Stimulated activated CD4-positive, alpha-beta T cell treated with anti-CD3 and anti-CD28 coated beads, Interleukin-12 subunit alpha, Interleukin-12 subunit beta, amount 100 ng/mL, for 4 hours (primary cell): ENCODE measurements around the gene BCAS1.
"Not testable (repeated sequence)": the region's sequence is repeated elsewhere in the genome, so short reads cannot be mapped to it uniquely, and the experiment has no call there.

ENCODE experiments used
- DNase-seq: peaks from one replicate; pipeline ENCODE4 v3.0.0-alpha.2; 2020

Gene BCAS1

GRCh38 chr20:54015496-54015895 is 54.9 kb downstream of the BCAS1 start:
- no peak for DNase-seq

DNA sequence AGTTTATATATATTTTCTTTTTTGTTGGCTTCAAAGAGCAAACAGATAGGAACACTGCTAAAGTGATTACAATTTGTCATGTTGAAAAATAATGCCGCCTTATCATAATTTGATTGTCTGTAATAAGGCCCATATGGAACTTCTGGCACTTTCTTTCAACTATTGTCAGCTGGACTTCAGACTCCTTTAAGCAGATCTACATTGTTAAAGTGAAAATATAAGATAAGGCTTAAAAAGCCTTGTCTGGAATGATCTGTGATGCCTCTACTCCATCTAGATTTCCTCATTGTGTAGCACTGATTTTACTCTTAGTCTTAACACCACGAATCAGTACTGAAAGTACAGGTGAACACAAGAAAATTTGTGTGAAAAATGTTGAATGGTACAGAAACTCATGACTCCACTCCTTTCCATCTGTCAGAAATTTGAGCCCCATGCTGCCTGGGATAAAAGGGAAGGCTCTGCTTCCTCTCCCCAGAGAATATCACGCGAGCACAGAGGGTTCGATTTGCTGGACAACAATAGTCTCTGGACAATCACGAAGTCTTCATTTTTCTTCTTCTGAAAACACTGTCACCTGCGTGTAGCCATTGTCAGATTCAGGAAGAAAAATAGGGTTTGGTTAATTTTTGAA is 56.0 kb downstream of the BCAS1 start:
- DNase-seq: no peak

- no peak for DNase-seq
Measured at GRCh38 chr20:54013471-54013870, 56.9 kb downstream of the BCAS1 start.

DNA sequence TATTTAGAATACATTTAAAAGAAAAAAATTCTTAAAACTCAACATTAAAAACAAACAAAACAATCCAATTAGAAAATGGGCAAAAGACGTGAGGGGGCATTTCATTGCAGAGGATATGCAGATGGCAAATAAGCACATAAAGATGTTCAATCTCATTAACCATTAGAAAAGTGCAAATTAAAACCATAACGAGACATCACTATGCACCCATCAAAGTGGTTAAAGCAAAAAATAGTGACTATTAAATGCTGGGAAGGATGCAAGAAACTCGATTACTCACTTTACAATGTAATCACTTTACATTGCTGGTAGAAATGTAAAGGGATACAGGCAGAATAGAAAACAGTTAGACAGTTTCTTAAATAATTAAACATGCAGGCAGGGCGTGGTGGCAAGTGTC is 59.0 kb downstream of the BCAS1 start:
- no peak for DNase-seq

DNA sequence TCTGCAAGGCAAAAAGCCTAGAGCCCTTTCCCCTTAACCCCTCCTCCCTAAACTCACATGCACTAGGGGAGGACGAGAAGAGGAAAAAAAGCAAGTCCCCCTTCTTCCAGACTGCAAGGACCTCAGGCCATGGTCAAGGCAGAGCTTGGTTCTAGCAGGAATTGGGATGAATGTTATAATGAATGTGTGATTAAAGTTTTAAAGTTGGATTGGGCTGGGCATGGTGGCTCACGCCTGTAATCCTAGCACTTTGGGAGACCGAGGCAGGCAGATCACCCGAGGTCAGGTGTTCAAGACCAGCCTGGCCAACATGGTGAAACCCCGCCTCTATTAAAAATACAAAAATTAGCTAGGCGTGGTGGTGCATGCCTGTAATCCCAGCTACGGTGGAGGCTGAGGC is 64.2 kb downstream of the BCAS1 start:
- not testable (repeated sequence) for DNase-seq

- no peak for DNase-seq
Measured at GRCh38 chr20:54005524-54005923, 64.9 kb downstream of the BCAS1 start.

- no peak for DNase-seq
Measured at GRCh38 chr20:54004445-54004844, 65.9 kb downstream of the BCAS1 start.

- no peak for DNase-seq
Measured at GRCh38 chr20:54002741-54003140, 67.7 kb downstream of the BCAS1 start.

DNA sequence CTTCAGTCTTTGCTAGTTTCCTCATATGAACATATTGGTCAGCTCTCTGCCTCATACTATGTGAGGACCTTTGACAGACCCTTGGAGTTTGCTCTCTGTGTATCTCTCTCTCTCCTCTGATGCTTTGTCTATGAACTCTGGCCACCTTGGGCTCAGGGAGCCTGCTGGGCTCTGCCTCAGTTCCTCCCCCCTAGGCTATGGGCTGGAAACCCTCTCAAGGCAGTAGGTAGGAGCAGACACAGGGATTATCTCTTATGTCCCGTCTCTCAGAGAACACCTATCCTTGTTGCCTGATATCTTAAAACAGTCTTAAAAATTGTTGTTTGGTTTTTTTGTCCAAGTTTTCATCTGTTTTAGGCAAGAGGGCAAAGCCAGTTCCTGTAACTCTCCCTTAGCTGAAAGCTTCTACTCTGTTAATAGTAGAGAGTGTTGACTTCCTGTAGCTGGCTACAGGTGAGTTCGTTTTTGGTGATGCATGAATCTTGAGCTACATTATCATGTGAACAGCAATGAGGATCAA is 68.3 kb downstream of the BCAS1 start:
- no peak for DNase-seq

GRCh38 chr20:54000914-54001313 is 69.5 kb downstream of the BCAS1 start:
- no peak for DNase-seq

DNA sequence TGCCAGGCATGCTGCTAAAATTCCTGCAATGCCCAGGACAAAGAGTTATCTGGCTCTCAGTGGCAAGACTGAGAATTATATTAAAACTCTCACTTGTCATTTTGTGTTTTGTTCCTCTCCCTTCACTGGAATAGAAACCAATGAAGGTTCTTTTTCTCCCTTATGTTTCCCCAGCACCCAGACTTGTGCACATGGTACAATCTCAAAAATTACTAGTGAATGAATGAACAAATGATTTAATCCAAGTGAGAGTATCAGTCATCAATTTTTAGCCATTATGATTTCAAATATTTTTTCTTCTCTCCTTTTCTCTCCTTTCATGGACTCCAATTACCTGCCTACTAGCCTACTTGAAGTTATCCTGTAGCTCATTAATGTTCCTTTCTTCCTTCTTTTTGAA is 70.1 kb downstream of the BCAS1 start:
- no peak for DNase-seq

DNA sequence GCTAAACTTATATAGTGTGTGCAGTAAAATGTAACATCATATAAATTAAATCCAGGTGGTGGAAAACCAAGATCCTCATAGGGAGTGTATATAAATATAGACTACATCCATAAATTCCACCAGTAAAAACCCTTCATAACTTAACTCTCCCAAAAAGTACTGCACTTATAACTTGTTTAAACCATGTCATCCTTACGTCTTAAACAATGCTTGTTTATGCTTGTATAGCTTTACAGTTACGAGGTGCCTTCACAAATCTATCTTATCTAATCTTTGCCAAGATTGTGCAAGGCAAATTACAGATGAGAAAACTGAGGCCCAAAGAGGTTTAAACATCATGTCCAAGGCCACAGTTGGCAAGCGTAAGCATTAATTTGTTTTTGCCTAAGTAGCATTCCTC is 71.3 kb downstream of the BCAS1 start:
- no peak for DNase-seq

DNA sequence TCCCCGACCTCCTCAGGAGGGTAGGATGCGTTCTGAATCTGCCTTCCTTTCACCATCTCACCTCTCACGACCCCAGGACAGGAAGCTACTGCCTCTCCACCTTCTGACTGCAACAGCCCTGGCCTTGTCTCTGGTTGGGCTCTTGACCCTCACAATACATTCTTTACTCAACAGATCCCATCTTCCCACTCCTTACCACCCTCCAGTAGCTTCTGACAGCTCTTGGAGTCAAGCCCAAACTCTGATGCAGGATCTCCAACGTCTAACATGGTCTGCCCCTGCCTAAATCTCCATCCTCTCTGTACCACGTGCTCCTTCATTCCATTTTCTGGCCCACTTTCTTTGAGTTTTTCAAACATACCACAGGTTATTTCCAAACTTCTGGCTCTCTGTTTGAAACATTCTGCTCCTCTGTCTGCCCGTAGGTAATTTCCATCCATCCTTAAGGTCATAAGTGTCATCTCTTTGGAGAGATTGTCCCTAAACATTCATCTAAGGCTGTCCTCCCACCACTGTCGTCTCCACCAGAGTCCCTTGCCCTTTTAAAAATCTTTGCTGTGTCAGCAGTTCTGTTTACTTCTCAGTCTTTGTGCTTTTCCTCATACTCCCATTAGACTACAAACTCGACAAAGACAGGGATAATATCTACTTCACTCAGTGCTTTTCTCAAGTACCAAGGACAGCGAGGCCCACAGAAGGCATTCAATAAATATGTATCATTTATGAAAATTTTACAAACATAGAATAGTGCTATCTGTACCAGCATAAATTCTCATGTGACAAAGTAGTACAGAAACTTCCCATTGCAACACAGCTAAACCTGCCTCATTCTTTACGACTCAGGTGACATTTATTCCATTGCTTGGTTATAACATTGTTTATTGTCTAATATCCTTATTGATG is 73.6 kb downstream of the BCAS1 start:
- DNase-seq: no peak

- DNase-seq: no peak
Measured at GRCh38 chr20:53995949-53996348, 74.4 kb downstream of the BCAS1 start.

DNA sequence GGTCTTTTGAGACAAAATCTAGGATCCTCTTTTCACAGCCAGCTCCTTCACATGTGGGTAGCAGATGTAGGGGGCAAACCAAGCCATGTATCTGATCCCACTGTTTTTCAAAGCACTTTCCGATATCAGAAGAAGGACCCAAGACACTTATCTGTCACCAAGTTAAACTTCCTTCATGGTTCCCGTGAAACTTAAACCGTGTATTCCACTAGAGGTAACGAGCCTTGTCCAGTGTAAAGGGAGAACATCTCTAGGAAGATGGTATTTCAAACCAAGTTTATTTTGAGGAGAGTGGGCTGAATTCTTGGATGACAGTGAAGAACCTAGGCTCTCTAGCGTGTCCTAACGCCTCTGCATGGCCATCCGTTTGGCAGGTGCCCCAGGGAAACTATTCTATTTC is 76.3 kb downstream of the BCAS1 start:
- no peak for DNase-seq

DNA sequence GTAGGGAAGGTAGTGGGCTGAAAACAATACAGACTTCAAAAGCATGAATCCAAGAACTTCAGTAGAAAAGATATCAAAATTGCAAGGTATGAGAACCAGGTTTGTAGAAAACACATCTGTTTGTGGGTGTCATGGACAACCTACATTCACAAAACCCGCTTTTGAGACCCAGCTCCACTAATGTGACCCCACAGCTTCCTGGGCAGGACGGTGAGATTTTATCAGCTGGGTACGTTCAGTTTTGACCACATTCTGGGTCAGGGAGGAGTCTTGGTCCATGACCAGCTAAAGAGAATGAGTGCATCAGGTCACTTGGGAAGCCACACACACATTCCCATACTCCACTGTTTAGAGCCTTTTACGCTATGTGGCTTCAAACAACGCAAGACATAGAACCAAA is 77.1 kb downstream of the BCAS1 start:
- DNase-seq: no peak

GRCh38 chr20:53990768-53991450 is 79.5 kb downstream of the BCAS1 start:
- DNase-seq: no peak

DNA sequence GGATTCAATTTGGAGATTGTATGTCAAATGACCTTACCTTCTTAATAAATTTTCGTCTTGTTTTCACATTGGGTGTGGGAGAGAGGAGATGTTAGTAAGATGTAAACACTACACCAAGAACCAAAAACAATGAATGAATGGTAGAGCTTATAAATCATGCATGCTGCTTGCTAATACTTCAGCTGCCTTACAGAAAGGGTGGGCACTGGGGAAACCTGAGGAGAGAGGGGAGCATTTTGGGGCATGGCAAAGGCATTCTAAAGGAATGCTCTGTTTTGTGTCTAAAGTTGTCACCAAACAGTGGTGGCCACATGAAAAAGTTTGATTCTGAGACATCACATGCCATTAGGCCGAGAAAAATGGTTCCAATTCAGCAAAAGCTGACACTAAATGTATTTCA is 80.4 kb downstream of the BCAS1 start:
- DNase-seq: no peak

- DNase-seq: no peak
Measured at GRCh38 chr20:53989401-53989800, 81.0 kb downstream of the BCAS1 start.

DNA sequence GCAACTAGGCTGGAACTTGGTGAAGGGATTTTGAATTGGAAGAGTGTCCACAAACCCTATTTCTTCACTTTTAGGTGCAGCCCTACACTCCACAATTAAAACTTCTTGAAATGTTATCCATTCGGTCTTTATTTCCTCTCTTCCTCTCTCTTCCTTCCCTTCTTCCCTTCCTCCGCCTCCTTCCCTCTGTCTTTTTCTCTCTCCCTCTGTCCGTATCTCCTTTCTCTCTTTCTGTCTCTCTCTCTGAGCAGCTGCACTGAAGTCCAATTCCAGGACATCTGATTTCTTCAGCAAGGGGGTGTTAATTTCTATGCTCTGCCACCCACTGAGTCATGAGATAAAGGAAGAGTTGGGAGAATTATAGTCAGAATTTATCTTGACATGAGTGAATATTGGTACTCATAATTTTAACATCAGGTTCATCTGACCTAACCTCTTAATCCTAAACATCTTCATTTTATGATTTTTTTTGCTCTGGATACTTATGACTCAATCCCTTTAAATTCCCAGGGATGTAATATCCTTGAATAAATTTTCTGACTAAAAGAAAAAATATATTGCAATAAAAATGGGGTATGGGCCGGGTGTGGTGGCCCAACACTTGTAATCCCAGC is 84.2 kb downstream of the BCAS1 start:
- no peak for DNase-seq

DNA sequence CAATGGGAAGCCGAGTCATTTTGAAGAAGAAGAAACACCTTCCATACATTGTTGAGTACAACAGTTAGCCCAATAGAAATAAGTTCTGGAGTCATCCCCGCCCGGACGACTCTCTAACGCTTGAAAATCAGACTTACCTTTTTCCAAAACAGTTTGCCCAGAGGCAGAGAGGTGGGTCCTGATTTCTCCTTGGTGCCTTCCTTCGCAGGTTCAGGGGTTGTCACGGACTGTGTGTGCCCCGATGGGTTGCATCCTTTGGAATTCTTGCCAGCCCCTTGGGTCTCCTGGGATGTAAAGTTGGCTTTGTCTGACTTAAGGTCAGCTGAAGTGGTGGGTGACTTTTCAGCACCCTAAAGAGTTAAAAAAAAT is 85.3 kb downstream of the BCAS1 start:
- no peak for DNase-seq

- no peak for DNase-seq
Measured at GRCh38 chr20:53984356-53985149, 85.8 kb downstream of the BCAS1 start.
